ENCODE data around the gene UNC13A. TPM values are rescaled to one million over a fixed set of nuclear protein-coding genes. Genes with fewer than 3 reads are reported as not detected.

Gene UNC13A
- total RNA-seq, 1 experiment from 2014 or later = 41.1 TPM

- TF ChIP-seq SMAD4 (CRISPR knock-in tag; IDR thresholded peaks at IDR 0.05) (peak; percentile 87), IRF2 (CRISPR knock-in tag; IDR thresholded peaks at IDR 0.05; ENCODE audit: borderline replicate concordance, low read depth) (no peak), FOXK1 (CRISPR knock-in tag; IDR thresholded peaks at IDR 0.05) (peak; percentile 36; the same call in 1 of the 2 replicates), TEAD4 (CRISPR knock-in tag; IDR thresholded peaks at IDR 0.05) (0 out of 2 replicates have a peak, but pooled peaks have one; percentile 36), MXD4 (CRISPR knock-in tag; IDR thresholded peaks at IDR 0.05; ENCODE audit: borderline replicate concordance) (no peak), HMGXB4 (CRISPR knock-in tag; IDR thresholded peaks at IDR 0.05) (no peak), IRF1 (CRISPR knock-in tag; IDR thresholded peaks at IDR 0.05) (no peak), ZNF232 (CRISPR knock-in tag; IDR thresholded peaks at IDR 0.05) (no peak), STAT6 (CRISPR knock-in tag; conservative IDR thresholded peaks at IDR 0.05; ENCODE audit: low read depth) (no peak), ZNF423 (CRISPR knock-in tag; IDR thresholded peaks at IDR 0.05) (no peak), CREB1 (CRISPR knock-in tag; IDR thresholded peaks at IDR 0.05) (no peak), PRRX2 (CRISPR knock-in tag; IDR thresholded peaks at IDR 0.05) (no peak), NFATC4 (CRISPR knock-in tag; IDR thresholded peaks at IDR 0.05) (no peak), CBFB (CRISPR knock-in tag; IDR thresholded peaks at IDR 0.05; ENCODE audit: low read depth) (no peak), PREB (CRISPR knock-in tag; IDR thresholded peaks at IDR 0.05; ENCODE audit: borderline replicate concordance) (0 out of 2 replicates have a peak, but pooled peaks have one; percentile 39), ATF6 (CRISPR knock-in tag; IDR thresholded peaks at IDR 0.05) (no peak), USF1 (CRISPR knock-in tag; IDR thresholded peaks at IDR 0.05) (peak; percentile 67; the same call in 1 of the 2 replicates), TEAD1 (CRISPR knock-in tag; IDR thresholded peaks at IDR 0.05) (peak; percentile 71; the same call in 1 of the 2 replicates), ZNF138 (CRISPR knock-in tag; conservative IDR thresholded peaks at IDR 0.05) (no peak), E2F1 (CRISPR knock-in tag; IDR thresholded peaks at IDR 0.05) (no peak), FOXP4 (CRISPR knock-in tag; IDR thresholded peaks at IDR 0.05) (peak; percentile 79), ATF1 (CRISPR knock-in tag; IDR thresholded peaks at IDR 0.05) (no peak), ZNF121 (CRISPR knock-in tag; IDR thresholded peaks at IDR 0.05) (no peak), FOXP1 (CRISPR knock-in tag; IDR thresholded peaks at IDR 0.05; ENCODE audit: borderline replicate concordance) (no peak), ELF4 (CRISPR knock-in tag; IDR thresholded peaks at IDR 0.05; ENCODE audit: low read depth) (no peak)
These were observed 6.5 kb downstream of the UNC13A start (continued) for GRCh38 chr19:17681505-17682125.

Data from WTC11 (cell line).